Measurements from ENCODE around the gene YJU2.
"Not testable (repeated sequence)": the region's sequence is repeated elsewhere in the genome, so short reads cannot be mapped to it uniquely, and the experiment has no call there.

DNA sequence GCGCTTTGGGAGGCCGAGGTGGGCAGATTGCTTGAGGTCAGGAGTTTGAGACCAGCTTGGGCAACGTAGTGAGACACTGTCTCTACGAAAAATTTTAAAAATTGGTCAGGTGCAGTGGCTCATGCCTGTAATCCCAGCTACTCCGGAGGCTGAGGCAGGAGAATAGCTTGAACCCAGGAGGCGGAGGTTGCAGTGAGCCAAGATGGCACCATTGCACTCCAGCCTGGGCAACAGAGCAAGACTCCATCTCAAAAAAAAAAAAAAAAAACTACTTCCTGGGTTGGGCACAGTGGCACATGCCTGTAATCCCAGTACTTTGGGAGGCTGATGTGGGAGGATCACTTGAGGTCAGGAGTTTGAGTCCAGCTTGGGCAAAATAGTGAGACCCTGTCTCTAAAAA, 15.4 kb upstream of the YJU2 start:
- TF ChIP-seq, protein P1, sequence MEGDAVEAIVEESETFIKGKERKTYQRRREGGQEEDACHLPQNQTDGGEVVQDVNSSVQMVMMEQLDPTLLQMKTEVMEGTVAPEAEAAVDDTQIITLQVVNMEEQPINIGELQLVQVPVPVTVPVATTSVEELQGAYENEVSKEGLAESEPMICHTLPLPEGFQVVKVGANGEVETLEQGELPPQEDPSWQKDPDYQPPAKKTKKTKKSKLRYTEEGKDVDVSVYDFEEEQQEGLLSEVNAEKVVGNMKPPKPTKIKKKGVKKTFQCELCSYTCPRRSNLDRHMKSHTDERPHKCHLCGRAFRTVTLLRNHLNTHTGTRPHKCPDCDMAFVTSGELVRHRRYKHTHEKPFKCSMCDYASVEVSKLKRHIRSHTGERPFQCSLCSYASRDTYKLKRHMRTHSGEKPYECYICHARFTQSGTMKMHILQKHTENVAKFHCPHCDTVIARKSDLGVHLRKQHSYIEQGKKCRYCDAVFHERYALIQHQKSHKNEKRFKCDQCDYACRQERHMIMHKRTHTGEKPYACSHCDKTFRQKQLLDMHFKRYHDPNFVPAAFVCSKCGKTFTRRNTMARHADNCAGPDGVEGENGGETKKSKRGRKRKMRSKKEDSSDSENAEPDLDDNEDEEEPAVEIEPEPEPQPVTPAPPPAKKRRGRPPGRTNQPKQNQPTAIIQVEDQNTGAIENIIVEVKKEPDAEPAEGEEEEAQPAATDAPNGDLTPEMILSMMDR (IDR thresholded peaks at IDR 0.05): not testable (repeated sequence)
- not testable (repeated sequence) for TF ChIP-seq POLR2A (IDR thresholded peaks at IDR 0.05)

Measured in tibial nerve (tissue), 3 donors.